Activated T-cell treated with anti-CD3 and anti-CD28 coated beads, Interleukin-2, amount 50 U/mL, for 4 hours (primary cell): ENCODE results near the gene ZNF699. TPM values are rescaled to one million over a fixed set of nuclear protein-coding genes. Genes with fewer than 3 reads are reported as not detected.
"Not testable (repeated sequence)": the region's sequence is repeated elsewhere in the genome, so short reads cannot be mapped to it uniquely, and the experiment has no call there.

ENCODE experiments used
- ATAC-seq, 2 donors: fragments of 200-7000 bp; cut with Tn5 transposase; one replicate each; pipeline ENCODE4 v1.10.0; 2021
- DNase-seq: peaks from one replicate; pipeline ENCODE4 v3.0.0-alpha.2; 2020
- H3K27me3 Mint-ChIP-seq: one replicate; pipeline ENCODE4 v1.8.0; 2021; ENCODE audit warnings: low read depth, mixed read lengths
- H3K36me3 Mint-ChIP-seq: one replicate; pipeline ENCODE4 v1.8.0; 2022; ENCODE audit warnings: mixed read lengths; ENCODE audit not compliant: insufficient read depth
- H3K4me1 Mint-ChIP-seq: one replicate; pipeline ENCODE4 v1.8.0; 2021; ENCODE audit warnings: low read depth, mixed read lengths
- H3K4me3 Mint-ChIP-seq: one replicate; pipeline ENCODE4 v1.8.0; 2021; ENCODE audit warnings: mild to moderate bottlenecking, moderate library complexity, mixed read lengths
- H3K9me3 Mint-ChIP-seq: one replicate; pipeline ENCODE4 v1.8.0; 2021; ENCODE audit warnings: mixed read lengths
- total RNA-seq, 3 donors: library from RNA; stranded (reverse); gene quantifications; one replicate each; pipeline ENCODE4 v1.2.1, GENCODE V29; 2021

The ZNF699 gene
- 1 to 10 TPM; 3.5 to 5.6 (median 3.8) TPM for total RNA-seq

DNA sequence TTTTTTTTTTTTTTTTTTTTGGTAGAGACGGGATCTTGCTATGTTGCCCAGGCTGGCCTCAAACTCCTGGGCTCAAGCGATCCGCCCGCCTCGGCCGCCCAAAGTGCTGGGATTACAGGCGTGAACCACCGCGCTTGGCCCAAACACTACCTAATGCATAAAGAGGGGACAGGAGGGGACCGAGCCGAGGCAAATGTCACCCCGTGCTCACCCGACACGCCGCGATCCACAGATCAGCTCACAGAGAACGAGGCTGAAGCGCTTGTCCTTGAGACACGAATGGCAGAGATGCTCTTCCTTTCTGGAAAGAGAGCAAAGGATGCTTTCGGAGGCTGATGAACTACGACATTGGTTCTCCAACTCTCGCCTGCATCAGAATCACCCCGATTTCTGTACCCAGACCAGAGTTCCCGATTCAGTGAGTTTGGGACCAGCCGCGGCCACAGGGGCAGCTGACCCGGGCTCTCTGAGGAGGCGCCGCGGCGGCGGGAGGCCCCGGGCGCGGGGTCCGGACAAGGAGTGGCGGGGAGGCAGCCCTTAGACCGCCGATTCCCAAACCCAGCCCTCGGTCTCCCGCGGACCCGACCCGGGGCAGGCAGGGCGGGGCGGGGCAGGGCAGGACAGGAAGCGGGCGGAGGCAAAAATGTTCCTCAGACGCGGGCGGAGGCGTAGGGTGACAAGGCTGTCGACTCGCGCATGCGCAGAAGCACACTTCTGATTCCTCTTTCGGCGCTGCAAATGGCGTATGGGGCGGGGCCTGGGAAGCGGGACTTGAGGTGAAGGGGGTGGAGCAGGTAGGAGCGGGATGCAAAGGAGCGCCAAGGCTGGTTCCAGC is at the start of gene ZNF699:
TSS of gene ZNF699 (minus strand) at position 700 of the 835 bp plus-strand sequence. CDS start 4,719 bp downstream, outside the sequence.
- H3K4me1 Mint-ChIP-seq = peaks cover 16% of the 10 kb centered on the region
- H3K4me3 Mint-ChIP-seq = peak within 1 kb of the TSS; percentile 88
- H3K36me3 Mint-ChIP-seq = peaks cover 17% of the 10 kb centered on the region
- DNase-seq (peak; percentile 98), ATAC-seq (peak; percentile 89 to 93)
- H3K9me3 Mint-ChIP-seq = peaks cover 9% of the 10 kb centered on the region
- no peaks in the 10 kb centered on the region for H3K27me3 Mint-ChIP-seq

DNA sequence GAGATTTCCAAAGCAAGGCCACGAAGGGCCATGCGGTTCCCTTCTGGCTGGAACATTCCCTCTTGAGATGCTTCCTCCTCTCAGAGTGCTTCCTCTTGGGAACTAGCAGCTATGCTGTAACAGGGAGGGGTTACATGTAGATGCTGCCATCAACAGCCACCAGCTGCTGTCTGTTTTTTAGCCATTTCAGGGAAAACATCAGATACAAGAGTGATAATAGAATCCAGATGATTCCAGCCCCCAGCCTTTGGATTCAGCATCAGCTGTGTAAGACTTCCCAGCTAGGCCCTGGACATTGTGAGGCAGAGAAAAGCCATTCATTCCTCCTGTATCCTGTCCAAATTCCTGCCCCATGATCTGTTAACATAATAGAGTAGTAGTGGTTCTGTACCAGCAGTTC is 45.0 kb upstream of the ZNF699 start:
- peaks cover 35% of the 10 kb centered on the region for H3K9me3 Mint-ChIP-seq
- H3K36me3 Mint-ChIP-seq = peaks cover 21% of the 10 kb centered on the region
- H3K4me3 Mint-ChIP-seq = no peak overlapping the region

DNA sequence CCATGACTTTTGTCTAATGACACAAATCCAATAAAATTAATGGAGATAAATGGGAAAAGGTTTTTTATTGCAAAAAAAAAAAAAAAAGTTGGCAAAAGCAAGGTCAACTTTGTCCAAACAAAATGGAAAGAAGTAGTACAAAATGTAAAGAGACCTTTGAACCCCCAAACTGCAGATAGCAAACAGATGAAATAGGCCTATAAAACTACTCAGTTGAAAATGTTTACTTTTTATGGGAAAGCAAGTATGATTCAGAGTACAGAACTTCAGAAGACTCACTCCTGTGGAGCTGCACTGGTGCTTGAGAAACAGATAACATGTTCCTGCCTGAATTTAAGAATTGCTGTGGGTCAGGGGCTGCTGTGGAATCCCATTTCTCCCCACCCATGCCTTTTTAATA is 43.4 kb upstream of the ZNF699 start:
- DNase-seq (no peak), ATAC-seq (no peak)
- H3K4me1 Mint-ChIP-seq = no peaks in the 10 kb centered on the region
- no peaks in the 10 kb centered on the region for H3K27me3 Mint-ChIP-seq
- H3K36me3 Mint-ChIP-seq = peaks cover 22% of the 10 kb centered on the region
- H3K4me3 Mint-ChIP-seq = no peak overlapping the region
- H3K9me3 Mint-ChIP-seq = peaks cover 43% of the 10 kb centered on the region

More for the DNA sequence above, 45.0 kb upstream of the ZNF699 start:
- no peak for DNase-seq
- no peak for ATAC-seq
- H3K4me1 Mint-ChIP-seq = no peaks in the 10 kb centered on the region
- H3K27me3 Mint-ChIP-seq = no peaks in the 10 kb centered on the region

DNA sequence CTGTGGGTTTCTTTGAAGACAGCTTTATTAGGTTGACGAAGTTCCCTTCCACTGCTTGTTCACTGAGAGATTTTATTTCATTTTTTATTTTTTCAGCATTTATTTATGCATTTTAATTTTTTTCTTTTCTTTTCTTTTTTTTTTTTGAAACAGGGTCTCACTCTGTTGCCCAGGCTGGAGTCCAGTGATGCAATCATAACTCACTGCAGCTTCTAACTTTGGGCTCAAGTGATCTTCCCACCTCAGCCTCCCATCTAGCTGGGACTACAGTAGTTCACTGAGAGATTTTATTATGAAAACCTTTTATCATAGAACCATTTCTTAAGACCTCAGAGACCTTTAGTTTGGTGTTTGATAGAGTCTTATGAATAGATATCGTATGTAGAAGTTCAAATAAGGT is 42.9 kb upstream of the ZNF699 start:
- no peaks in the 10 kb centered on the region for H3K27me3 Mint-ChIP-seq
- peaks cover 18% of the 10 kb centered on the region for H3K36me3 Mint-ChIP-seq
- no peak for ATAC-seq
- peaks cover 39% of the 10 kb centered on the region for H3K9me3 Mint-ChIP-seq
- H3K4me3 Mint-ChIP-seq = no peak overlapping the region
- no peaks in the 10 kb centered on the region for H3K4me1 Mint-ChIP-seq
- no peak for DNase-seq

DNA sequence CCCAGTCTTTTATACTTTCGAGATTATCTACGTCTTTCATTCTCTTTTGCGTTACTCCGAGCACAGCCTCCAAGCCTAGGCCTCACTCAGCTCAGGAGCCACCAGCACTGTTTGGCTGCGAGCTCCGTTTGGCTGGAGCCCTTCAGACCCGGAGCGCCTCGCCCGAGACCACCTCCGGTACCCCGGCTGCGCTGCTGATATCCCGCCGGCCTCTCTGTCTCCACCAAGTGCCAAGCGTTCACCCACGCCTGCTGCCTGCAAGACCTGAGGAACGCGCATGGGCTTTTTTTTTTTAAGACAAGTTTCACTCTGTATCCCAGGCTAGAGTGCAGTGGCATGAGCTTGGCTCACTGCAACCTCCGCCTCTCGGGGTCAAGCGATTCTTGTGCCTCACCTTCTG is 39.0 kb upstream of the ZNF699 start:
- Mint-ChIP-seq H3K36me3 (peaks cover 27% of the 10 kb centered on the region), H3K27me3 (no peaks in the 10 kb centered on the region), H3K4me3 (no peak overlapping the region), H3K9me3 (peaks cover 50% of the 10 kb centered on the region), H3K4me1 (no peaks in the 10 kb centered on the region)
- DNase-seq (no peak), ATAC-seq (no peak)

DNA sequence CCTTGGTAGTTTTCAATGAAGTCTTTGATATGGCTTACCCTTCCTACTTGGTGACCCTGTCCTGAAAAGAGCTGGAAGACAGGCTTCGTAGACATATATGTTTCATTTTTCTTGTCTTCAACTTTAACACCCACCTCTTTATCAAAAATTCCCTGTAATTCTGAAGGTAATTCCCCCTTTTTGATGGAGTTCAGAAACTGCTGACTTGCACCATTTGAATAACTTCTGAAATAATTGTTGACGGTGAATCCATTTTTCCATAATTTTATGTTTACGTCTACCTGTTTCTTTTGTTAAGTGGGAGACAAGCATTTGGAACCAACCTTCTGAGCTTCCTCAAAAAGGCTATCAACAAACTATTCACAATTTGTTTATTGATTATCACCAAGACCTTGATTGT is 38.6 kb upstream of the ZNF699 start:
- DNase-seq = no peak
- H3K27me3 Mint-ChIP-seq = no peaks in the 10 kb centered on the region
- no peak overlapping the region for H3K4me3 Mint-ChIP-seq
- peaks cover 53% of the 10 kb centered on the region for H3K9me3 Mint-ChIP-seq
- peaks cover 30% of the 10 kb centered on the region for H3K36me3 Mint-ChIP-seq
- H3K4me1 Mint-ChIP-seq = no peaks in the 10 kb centered on the region
- no peak for ATAC-seq

DNA sequence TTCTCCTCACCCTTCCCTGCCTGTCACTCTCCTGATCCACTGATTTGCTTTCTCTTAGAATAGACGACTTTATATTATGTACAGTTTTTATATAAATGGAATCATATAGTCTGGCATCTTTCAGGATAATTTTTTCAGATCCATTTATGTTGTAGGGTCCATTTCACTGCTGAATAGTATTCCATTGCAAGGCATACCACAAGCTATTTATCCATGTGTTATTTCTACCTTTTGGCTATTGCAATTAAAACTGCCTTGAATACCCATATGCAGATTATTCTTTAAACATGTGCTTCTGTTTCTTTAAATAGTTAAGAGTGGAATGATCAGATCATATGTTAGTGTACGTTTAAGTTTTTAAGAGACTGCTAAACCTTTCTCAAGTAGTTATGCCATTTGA is 35.4 kb upstream of the ZNF699 start:
- H3K9me3 Mint-ChIP-seq = peaks cover 65% of the 10 kb centered on the region
- ATAC-seq (no peak), DNase-seq (no peak)
- peaks cover 52% of the 10 kb centered on the region for H3K36me3 Mint-ChIP-seq
- H3K4me1 Mint-ChIP-seq = no peaks in the 10 kb centered on the region
- H3K4me3 Mint-ChIP-seq = no peak overlapping the region
- H3K27me3 Mint-ChIP-seq = no peaks in the 10 kb centered on the region

DNA sequence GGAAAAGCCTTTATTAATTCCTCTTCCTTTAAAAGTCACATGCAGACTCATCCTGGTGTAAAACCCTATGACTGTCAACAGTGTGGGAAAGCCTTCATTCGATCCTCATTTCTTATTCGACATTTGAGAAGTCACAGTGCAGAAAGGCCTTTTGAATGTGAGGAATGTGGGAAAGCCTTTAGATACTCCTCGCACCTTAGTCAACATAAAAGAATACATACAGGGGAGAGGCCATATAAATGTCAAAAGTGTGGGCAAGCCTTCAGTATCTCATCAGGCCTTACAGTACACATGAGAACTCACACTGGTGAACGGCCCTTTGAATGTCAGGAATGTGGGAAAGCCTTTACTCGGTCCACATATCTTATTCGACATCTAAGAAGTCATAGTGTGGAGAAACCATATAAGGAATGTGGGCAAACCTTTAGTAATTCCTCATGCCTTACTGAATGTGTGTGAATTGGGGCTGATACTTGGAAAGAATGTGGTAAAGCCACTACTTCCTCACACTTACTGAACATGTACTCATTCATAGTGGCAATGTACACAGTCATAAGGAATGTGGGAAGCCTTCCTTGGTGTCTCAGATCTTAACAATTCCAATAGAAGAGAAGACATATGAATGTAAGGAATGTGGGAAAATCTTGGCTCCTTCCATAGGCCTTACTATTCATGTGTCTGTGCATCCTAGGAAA is 33.1 kb upstream of the ZNF699 start:
- no peak for ATAC-seq
- Mint-ChIP-seq H3K36me3 (peaks cover 68% of the 10 kb centered on the region), H3K27me3 (no peaks in the 10 kb centered on the region), H3K9me3 (peaks cover 62% of the 10 kb centered on the region), H3K4me3 (no peak overlapping the region), H3K4me1 (no peaks in the 10 kb centered on the region)
- DNase-seq = no peak

DNA sequence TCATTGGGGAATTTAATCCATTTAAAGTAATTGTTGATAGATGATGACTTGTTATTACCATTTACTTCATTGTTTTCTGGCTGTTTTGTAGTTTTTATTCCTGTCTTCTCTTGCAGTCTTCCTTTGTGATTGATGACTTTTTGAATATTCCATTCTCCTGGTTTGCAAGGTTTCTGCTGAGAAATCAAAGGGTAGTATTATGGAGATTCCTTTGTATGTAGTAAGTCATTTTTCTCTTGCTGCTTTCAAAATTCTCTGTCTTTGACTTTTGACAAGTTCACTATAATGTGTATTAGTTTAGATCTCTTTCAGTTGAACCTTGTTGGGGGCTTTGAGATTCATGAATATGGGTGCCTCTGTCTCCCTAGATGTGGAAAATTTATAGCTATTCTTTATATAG is 20.4 kb upstream of the ZNF699 start:
- peaks cover 67% of the 10 kb centered on the region for H3K36me3 Mint-ChIP-seq
- no peaks in the 10 kb centered on the region for H3K27me3 Mint-ChIP-seq
- peaks cover 55% of the 10 kb centered on the region for H3K9me3 Mint-ChIP-seq
- H3K4me1 Mint-ChIP-seq = peaks cover 6% of the 10 kb centered on the region
- H3K4me3 Mint-ChIP-seq = no peak overlapping the region
- DNase-seq = no peak
- no peak for ATAC-seq

DNA sequence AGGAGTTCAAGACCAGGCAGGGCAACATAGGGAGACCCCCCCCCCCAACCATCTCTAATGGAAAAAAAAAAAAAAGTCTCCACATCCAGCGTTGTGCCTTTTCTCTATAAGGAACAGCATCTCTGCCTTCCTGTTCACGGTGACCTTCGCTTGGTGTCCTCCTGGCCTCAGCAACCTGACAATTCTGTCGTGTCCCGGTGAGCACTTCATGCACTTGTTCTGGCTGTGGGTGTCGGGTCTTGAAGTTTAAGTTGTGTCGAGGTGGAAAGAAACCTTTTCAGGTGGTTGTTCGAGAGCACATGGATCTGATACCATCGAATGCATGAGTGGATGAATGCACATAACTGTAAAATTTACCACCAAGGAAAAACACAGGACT is 14.9 kb upstream of the ZNF699 start:
- DNase-seq = no peak
- H3K4me3 Mint-ChIP-seq = peak overlapping the region; percentile 83
- H3K4me1 Mint-ChIP-seq = peaks cover 23% of the 10 kb centered on the region
- H3K9me3 Mint-ChIP-seq = peaks cover 32% of the 10 kb centered on the region
- ATAC-seq = no peak
- H3K27me3 Mint-ChIP-seq = no peaks in the 10 kb centered on the region
- peaks cover 27% of the 10 kb centered on the region for H3K36me3 Mint-ChIP-seq

DNA sequence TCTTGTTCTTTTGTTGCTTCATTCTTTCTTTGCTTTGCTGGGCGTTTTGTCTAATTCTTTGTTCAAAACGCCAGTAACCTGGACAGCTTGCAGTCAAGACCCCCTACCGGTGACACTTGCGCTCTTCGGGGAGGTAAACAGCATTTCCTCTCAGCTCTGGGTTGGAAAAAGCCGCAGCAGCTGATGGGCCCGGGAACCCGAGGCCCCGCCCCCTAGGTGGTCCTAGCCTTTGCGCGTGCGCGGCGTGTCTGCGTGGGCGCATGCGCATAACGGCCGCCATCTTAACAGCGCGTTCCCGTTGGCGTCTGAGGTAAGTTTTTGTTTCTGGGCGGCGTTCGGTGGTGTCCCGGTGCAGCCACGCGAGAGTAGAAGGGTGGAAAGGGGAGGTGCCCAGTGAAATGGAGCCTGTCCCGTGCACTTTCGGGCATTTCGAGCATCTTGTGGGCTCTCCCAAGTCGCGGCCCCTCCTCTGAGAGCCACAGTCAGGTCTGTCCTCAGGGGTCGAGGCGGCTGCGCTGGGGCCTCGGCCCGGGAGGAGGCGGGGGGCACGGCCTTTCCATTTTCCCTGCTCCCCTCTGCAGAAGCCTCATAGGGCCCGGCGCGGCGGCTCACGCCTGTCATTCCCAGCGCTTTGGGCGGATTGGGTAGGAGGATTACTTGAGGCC is 14.4 kb upstream of the ZNF699 start, which contains the start of gene ZNF559:
TSS of gene ZNF559 (plus strand) at position 261 of the 665 bp plus-strand sequence. CDS start 14,371 bp downstream, outside the sequence.
- H3K27me3 Mint-ChIP-seq = no peaks in the 10 kb centered on the region
- peaks cover 23% of the 10 kb centered on the region for H3K4me1 Mint-ChIP-seq
- H3K9me3 Mint-ChIP-seq = peaks cover 28% of the 10 kb centered on the region
- H3K4me3 Mint-ChIP-seq = peak within 1 kb of the TSS; percentile 83
- DNase-seq (peak; percentile 97), ATAC-seq (peak; percentile 98 to 99)
- peaks cover 23% of the 10 kb centered on the region for H3K36me3 Mint-ChIP-seq

DNA sequence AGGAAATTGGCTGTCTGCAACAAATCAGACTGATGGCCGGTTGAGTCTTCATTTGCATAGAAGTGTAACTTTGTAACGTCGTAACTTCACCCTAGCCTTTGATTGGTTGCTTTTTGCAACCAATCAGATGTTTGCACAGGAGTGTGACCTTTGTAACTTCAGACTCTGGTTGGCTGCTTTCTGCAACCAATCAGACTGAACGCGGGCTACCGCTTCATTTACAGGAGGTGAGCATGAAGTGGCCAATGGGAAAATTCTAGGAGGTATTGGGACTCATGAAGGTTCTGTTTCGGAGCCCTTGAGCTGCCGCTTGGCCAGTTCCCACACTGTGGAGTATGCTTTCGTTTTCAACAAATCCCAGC is 13.9 kb upstream of the ZNF699 start:
- peaks cover 20% of the 10 kb centered on the region for H3K36me3 Mint-ChIP-seq
- H3K27me3 Mint-ChIP-seq = no peaks in the 10 kb centered on the region
- H3K4me1 Mint-ChIP-seq = peaks cover 23% of the 10 kb centered on the region
- H3K4me3 Mint-ChIP-seq = peak overlapping the region; percentile 83
- peaks cover 25% of the 10 kb centered on the region for H3K9me3 Mint-ChIP-seq
- DNase-seq = peak; percentile 7
- peak; percentile 34 to 42 for ATAC-seq

DNA sequence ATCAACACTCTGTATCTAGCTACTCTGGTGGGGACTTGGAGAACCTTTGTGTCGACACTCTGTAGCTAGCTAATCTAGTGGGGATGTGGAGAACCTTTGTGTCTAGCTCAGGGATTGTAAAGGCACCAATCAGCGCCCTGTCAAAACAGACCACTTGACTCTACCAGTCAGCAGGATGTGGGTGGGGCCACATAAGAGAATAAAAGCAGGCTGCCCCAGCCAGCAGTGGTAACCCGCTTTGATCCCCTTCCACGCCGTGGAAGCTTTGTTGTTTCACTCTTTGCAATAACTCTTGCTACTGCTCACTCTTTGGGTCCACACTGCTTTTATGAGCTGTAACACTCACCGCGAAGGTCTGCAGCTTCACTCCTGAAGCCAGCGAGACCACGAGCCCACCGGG is 12.6 kb upstream of the ZNF699 start:
- Mint-ChIP-seq H3K9me3 (peaks cover 19% of the 10 kb centered on the region), H3K36me3 (peaks cover 13% of the 10 kb centered on the region), H3K4me3 (peak overlapping the region; percentile 19), H3K4me1 (peaks cover 20% of the 10 kb centered on the region)
- ATAC-seq, DNase-seq, H3K27me3 Mint-ChIP-seq: not testable (repeated sequence)

DNA sequence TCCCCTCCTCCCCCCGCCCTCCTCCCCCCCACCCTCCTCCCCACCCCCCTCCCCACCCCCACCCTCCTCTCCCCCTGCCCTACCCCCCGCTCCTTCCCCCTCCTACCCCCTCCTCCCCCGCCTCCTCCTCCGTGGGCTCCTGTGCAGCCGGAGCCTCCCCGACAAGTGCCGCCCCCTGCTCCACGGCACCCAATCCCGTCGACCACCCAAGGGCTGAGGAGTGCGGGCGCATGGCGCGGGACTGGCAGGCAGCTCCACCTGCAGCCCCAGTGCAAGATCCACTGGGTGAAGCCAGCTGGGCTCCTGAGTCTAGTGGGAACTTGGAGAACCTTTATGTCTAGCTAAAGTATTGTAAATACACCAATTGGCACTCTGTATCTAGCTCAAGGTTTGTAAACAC is 12.1 kb upstream of the ZNF699 start:
- H3K27me3 Mint-ChIP-seq, DNase-seq, ATAC-seq, H3K4me3 Mint-ChIP-seq: not testable (repeated sequence)
- Mint-ChIP-seq H3K9me3 (peaks cover 19% of the 10 kb centered on the region), H3K36me3 (peaks cover 13% of the 10 kb centered on the region), H3K4me1 (peaks cover 20% of the 10 kb centered on the region)
